HEK293 (cell line): ENCODE results near the gene GNAZ.

ENCODE experiments used
- YY1 ChIP-seq: fragments of 450-650 bp; formaldehyde crosslinking; IDR thresholded peaks from 2 replicates; pipeline ENCODE4 v1.5.1; 2018; ENCODE audit warnings: missing biosample characterization, missing genetic modification characterization
- TF ChIP-seq, protein P1 (sequence below): fragments of 450-650 bp; formaldehyde crosslinking; IDR thresholded peaks from 2 replicates; pipeline ENCODE4 v1.5.1; 2016; ENCODE audit warnings: missing biosample characterization, missing genetic modification characterization

DNA sequence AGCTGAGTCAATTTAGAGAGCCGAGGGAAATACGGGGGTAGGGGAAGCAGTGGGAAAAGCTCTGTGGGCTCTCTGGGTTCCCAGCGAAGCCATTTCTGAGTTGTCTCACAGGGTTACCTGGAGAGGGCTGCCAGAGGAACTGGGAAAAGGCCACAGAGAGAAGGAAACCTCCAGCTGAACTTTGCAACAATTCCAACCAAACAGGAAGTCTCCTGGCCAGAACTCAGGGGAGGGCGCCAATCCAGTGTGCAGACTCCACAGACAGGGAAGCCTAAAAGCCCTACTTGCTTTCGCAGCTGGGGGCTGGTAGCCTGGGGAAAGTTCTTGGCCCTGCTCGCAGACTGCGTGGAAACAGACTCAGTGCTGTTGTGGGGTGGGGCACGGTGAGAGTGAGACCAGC is 23.1 kb upstream of the GNAZ start:
- TF ChIP-seq, protein P1, sequence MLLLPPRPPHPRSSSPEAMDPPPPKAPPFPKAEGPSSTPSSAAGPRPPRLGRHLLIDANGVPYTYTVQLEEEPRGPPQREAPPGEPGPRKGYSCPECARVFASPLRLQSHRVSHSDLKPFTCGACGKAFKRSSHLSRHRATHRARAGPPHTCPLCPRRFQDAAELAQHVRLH (tag by site-specific recombination): no peak
- no peak for TF ChIP-seq YY1 (tag by site-specific recombination)
